Cardiac septum (tissue), 1 donor: ENCODE measurements around the gene TRIOBP. TPM values are rescaled to one million over a fixed set of nuclear protein-coding genes. Genes with fewer than 3 reads are reported as not detected.
"Not testable (repeated sequence)": the region's sequence is repeated elsewhere in the genome, so short reads cannot be mapped to it uniquely, and the experiment has no call there.

Source experiments
- DNase-seq: peaks from one replicate; pipeline ENCODE4 v3.0.0-alpha.2; 2020; ENCODE audit warnings: low spot score
- intact Hi-C: fragments of 100-400 bp; cut with DNase I; formaldehyde crosslinking; loops from one replicate; pipeline ENCODE4 v1.14.0; 2022
- total RNA-seq: library from RNA; stranded (reverse); fragmentation: NEBNext Ultra II Directional; extraction: Animal tissue kit (Norgen Biotek cat#: 25700); gene quantifications from one replicate; pipeline ENCODE4 v1.2.1, GENCODE V29; 2021
- donor health status: DM: no; HTN: no; CAD: no.

The TRIOBP gene
- total RNA-seq, 1 donor from 2014 or later = 115 TPM

DNA sequence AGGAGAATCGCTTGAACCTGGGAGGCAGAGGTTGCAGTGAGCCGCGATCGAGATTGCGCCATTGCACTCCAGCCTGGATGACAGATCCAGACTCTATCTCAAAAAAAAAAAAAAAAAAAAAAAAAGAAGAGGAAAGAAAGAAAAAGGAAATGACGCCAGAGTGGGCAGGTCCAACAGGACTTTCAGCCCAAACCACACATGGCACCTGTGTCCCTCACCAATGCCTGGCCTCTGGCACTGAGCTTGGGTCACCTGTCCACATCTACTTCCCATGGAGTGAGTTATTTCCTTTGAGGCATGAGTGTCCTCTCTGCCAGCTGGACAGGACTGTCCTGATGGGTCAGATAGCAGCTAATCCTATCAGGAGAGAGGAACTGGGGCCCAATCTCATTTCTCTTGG lies 95.6 kb downstream of the TRIOBP start:
- DNase-seq = no peak

DNA sequence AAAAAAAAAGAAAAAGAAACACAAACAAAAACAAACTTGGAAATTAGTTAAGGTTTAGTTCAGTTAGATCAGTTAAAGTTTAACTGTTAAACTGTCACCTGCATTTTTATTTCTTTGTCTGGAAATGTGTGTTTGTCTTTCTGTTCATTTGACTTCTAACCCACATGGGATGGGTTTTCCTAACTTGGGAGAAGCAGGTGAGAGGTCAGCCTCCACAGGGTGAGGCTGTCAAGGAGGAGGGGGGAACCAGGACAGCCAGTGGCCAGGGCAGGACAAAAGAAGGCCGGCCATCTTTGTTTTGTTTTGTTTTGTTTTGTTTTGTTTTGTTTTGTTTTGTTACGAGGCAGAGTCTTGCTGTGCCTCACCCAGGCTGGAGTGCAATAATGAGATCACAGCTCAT lies 97.5 kb downstream of the TRIOBP start:
- intact Hi-C loops = loop anchor here (5.0 kb wide), 1 partner anchor 147 kb away; no protein-coding TSS in a partner anchor
- no peak for DNase-seq

More for the DNA sequence above, 95.6 kb downstream of the TRIOBP start:
- intact Hi-C loops = loop anchor here (5.0 kb wide), 1 partner anchor 145 kb away; no protein-coding TSS in a partner anchor

DNA sequence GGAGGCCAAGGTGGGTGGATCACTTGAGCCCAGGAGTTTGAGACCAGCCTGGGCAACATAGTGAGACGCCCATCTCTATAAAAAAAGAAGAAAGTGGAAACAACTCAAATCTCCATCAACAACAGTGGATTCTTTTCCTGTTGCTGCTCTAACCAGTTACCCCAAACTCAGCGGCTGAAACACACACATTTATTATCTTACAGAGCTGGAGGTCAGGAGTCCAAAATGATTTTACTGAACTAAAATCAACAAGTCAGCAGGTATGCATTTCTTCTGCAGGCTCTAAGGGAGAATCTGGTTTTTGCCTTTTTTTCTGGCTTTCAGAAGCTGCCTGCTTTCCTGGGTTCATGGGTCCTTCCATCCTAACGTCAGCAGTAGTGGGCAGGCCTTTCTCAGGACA lies 99.2 kb downstream of the TRIOBP start:
- intact Hi-C loops = loop anchor here (5.0 kb wide), 1 partner anchor 94 kb away; no protein-coding TSS in a partner anchor

GRCh38 chr22:37797259-37797658 lies 100.4 kb downstream of the TRIOBP start:
- DNase-seq = not testable (repeated sequence)
- intact Hi-C loops = loop anchor here (5.0 kb wide), 1 partner anchor 95 kb away; no protein-coding TSS in a partner anchor

More for the DNA sequence above, 99.2 kb downstream of the TRIOBP start:
- DNase-seq = no peak

DNA sequence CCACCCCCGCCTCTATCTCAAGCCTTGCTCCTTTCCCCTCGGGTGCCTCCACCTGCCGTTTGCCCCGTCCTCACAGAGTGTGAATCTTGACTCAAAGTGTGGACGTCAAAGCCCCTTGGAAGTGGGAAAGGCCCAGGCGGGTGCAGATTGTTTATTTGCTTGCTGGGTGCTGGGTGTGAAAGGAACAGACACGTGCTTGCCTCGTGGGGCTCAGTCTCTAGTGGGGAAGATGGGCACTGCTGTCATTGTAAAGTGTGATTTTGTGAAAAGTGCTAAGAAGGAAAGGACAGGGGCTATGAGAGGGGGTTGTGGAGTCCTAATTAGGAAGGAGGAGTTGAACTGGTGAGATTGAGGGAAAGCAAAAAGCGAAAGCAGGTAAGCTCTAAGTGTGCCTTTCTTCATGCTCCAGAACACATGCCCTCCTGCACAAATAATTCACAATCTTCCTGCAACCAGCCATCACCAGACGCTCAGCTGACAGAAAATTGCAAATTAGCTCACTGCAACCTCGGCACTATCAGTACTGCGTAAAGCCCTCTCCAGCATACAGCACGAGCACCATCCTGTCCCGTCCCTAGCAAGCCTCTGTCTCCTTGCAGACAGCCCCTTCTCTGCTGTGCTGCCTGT lies 101.1 kb downstream of the TRIOBP start:
- DNase-seq = no peak
- intact Hi-C loops = loop anchor here (5.0 kb wide), 1 partner anchor 96 kb away; no protein-coding TSS in a partner anchor

GRCh38 chr22:37799979-37800378 lies 103.1 kb downstream of the TRIOBP start:
- intact Hi-C loops = loop anchor here (5.0 kb wide), 1 partner anchor 98 kb away; no protein-coding TSS in a partner anchor
- not testable (repeated sequence) for DNase-seq

GRCh38 chr22:37801946-37802309 lies 105.1 kb downstream of the TRIOBP start:
- intact Hi-C loops = no loop called here

DNA sequence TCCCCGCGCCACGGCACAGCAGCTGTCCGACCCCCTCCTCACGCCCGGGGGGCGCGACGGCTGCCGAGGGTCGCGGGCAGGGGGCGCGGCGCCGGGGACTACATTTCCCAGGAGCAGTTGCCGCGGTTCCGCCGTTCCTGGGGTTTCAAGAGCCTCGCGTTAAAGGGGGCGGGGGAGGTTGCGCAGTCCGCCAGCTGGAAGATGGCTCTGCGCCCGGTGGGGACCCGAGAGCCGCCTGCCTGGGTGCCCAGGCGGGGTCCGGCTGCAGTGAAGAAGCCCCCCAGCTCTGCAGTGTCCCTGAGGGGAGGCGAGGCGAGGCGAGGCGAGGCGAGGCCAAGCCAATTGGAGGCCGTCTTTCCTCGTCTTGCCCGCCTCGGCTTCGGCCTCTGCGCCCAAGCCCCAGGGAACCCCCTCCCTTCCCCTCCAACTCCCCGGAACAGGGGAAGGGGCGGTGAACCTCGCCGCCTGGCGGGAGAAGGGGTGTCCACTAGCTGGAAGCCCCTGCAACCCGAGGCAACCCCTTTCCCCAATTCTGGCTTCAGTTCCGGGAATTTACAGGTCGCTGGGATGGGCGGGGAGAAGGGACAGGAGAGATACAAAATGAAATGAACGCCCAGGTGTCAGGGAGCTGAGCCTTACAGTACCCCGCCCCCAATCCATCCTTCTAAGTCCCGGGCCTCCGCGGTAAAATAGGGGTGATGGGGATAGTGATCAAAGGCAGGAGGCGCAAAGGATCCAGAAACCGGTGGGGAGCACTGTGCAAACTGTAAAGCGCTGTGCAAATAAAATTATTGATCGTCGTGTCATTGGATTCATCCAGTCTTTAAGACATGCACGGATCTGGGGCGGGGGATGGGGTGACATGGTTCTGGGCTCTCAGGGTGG lies 105.7 kb downstream of the TRIOBP start:
- intact Hi-C loops = no loop called here
- DNase-seq = no peak

More at GRCh38 chr22:37801946-37802309, 105.1 kb downstream of the TRIOBP start:
- DNase-seq = no peak

- DNase-seq = no peak
- intact Hi-C loops = no loop called here
These were observed 106.4 kb downstream of the TRIOBP start for GRCh38 chr22:37803195-37803638.

- intact Hi-C loops = no loop called here
- no peak for DNase-seq
These were observed 106.9 kb downstream of the TRIOBP start for GRCh38 chr22:37803639-37804351.

DNA sequence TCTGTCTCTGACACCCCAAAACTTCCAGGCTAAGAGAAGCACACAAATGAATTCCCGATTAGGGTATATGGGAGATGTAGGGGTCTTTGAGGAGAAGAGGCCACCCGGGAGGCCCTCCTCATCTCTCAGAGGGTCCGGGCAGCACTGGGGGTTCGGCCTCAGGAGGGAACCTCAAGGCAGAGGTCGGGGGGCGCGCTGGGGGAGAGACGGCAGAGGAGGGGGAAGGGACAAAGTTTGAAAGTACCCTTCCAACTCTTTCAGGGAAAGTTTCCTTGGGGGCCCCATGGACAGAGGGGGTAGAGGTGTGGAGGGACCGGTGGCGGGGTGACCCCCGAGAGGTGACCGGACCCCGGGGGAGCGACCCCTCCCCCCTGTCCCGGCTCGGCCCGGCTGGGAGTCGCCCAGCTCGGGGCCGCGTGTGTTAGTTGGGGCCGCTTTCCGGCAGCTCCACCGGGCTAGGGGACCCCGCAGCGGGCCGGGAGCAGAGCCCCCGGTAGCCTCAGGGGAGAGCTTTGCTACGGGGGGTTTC lies 107.6 kb downstream of the TRIOBP start:
- DNase-seq = no peak
- intact Hi-C loops = no loop called here

GRCh38 chr22:37804881-37805809 lies 108.3 kb downstream of the TRIOBP start:
- peak; percentile 95 for DNase-seq
- intact Hi-C loops = loop anchor here (5.0 kb wide), 2 partner anchors 42 to 58 kb away; partner anchors contain the start of gene EIF3L

- DNase-seq = no peak
- intact Hi-C loops = loop anchor here (5.0 kb wide), 2 partner anchors 41 to 59 kb away; partner anchors contain the start of gene EIF3L
These were observed 109.0 kb downstream of the TRIOBP start for GRCh38 chr22:37805810-37806277.

DNA sequence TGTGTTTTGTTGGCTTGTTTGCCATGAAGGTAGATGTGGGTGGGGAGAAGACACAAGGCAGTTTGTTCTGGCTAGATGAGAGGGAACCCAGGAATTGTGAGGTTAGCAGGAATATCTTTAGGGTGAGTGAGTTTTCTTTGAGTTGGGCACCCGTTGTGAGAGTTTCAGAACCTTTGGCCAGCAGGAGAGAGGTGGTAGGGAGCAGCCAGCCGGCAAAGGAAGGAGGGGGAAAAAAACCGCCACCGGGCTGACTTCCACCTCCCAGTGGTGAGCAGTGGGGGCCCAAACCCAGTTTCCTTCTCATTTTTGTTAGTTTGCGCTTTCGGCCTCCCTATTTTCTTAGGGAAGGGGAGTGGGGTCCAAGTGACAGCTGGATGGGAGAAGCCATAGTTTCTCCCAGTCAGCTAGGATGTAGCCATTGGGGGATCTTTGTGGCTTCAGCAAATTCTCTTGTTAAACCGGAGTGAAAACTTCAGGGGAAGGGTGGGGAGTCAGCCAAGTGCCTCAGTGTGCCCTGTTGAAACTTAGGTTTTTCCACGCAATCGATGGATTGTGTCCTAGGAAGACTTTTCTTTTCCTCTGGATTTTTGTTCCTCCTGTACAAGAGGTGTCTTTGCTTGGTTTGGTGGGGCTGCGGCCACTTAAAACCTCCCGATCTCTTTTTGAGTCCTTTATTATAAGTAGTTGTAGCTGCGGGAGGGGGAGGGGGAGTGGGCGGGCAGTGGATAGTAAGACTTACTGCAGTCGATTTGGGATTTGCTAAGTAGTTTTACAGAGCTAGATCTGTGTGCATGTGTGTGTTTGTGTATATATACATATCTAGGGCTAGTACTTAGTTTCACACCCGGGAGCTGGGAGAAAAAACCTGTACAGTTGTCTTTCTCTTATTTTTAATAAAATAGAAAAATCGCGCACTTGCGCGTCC lies 109.8 kb downstream of the TRIOBP start:
- DNase-seq = no peak
- intact Hi-C loops = loop anchor here (5.0 kb wide), 2 partner anchors 41 to 59 kb away; partner anchors contain the start of gene EIF3L

GRCh38 chr22:37807410-37808293 lies 110.8 kb downstream of the TRIOBP start, which contains the start of gene GCAT:
GCAT (plus strand) TSS chr22:37807934; CDS start chr22:37807968, 34 bp downstream.
- peak; percentile 97 for DNase-seq
- intact Hi-C loops = loop anchor here (5.0 kb wide), 2 partner anchors 40 to 60 kb away; partner anchors contain the start of gene EIF3L

- intact Hi-C loops = loop anchor here (5.0 kb wide), 2 partner anchors 39 to 61 kb away; partner anchors contain the start of gene EIF3L
- no peak for DNase-seq
These were observed 111.4 kb downstream of the TRIOBP start for GRCh38 chr22:37808294-37808657.
